SH-SY5Y (cell line): Measurements from ENCODE around the gene ZFYVE27.

Experiments used
- GATA2 ChIP-seq: IDR thresholded peaks from 2 replicates; pipeline ENCODE4 v1.6.1; 2011; ENCODE audit warnings: mild to moderate bottlenecking, low read depth, low read length
- GATA3 ChIP-seq: IDR thresholded peaks from 2 replicates; pipeline ENCODE4 v1.6.1; 2011; ENCODE audit warnings: low read depth, mild to moderate bottlenecking, low read length, moderate library complexity

DNA sequence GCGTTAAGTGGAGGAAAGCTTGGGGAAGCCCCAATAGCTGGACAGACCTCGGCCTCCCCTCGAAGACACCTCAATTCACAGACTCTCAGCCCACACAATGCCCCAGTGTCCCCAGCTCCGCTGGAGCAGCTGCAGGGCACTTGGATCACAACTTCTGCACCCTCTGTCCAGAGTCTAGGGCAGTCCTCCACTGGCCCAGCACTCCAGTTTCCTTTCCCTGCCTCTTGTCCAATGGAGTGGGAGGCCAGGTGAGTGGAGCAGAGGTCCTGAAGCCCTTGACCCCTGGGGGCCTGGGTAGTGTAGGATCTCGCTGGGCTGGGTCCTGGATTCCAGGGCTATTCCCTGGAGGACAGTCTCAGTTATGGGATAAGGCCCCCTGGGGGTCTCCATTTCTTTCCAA, 23.0 kb downstream of the ZFYVE27 start:
- TF ChIP-seq GATA3 (no peak), GATA2 (no peak)
